A549 (cell line): Measurements from ENCODE around the gene CD109.

Experiments
- CTCF ChIP-seq: fragments of >200 bp; sonication (Bioruptor Twin); formaldehyde crosslinking; IDR thresholded peaks from 3 replicates; pipeline ENCODE4 v1.5.1; 2016
- ELK1 ChIP-seq: fragments of 150-350 bp; IDR thresholded peaks from 2 replicates; pipeline ENCODE4 v1.6.1; 2014; ENCODE audit warnings: low read depth, mild to moderate bottlenecking, low read length
- HMGXB4 ChIP-seq: fragments of 250-450 bp; sonication (Bioruptor Pico); IDR thresholded peaks from 2 replicates; pipeline ENCODE4 v1.5.0; 2021; ENCODE audit warnings: mild to moderate bottlenecking, moderate library complexity, borderline replicate concordance
- JUN ChIP-seq, 2 experiments: fragments of >200 bp; sonication (Bioruptor Twin); formaldehyde crosslinking; IDR thresholded peaks; 2 replicates in 1 of 2; 3 replicates in 1 of 2; pipeline ENCODE4 v1.6.1; 2016 to 2017
- SMC3 ChIP-seq: fragments of >200 bp; sonication (Bioruptor Twin); formaldehyde crosslinking; IDR thresholded peaks from 3 replicates; pipeline ENCODE4 v1.6.1; 2018; ENCODE audit warnings: inconsistent platforms

- no peak for TF ChIP-seq HMGXB4 (CRISPR knock-in tag)
- TF ChIP-seq ELK1: no peak
- TF ChIP-seq SMC3: no peak
- TF ChIP-seq CTCF: no peak
- no peak for TF ChIP-seq JUN (IDR thresholded peaks at IDR 0.05)
These were observed 127.8 kb downstream of the CD109 start for GRCh38 chr6:73823832-73824231.
